ENCODE results near the gene CBFB. TPM values are rescaled to one million over a fixed set of nuclear protein-coding genes. Genes with fewer than 3 reads are reported as not detected.

The CBFB gene
- total RNA-seq, 4 donors from 2014 or later, result 42.4 to 76.3 (median 48.2) TPM

DNA sequence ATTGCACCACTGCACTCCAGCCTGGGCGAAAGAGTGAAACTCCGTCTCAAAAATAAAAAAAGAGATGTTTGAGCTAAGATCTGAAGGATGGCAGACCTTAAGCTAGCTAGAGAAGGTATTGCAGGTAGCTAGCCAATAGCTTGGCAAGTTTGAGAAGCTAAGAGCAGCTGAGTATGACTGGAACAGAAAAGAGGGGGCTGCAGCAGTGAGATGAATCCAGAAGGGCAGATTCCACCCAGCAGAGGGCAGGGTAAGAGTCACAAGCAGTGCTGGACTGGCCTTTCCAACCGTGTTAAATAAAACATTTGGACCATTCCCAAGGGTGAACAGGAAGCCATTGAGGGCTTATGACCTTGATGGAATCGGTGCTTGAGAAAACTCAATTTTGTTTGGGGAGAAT lies 75.1 kb downstream of the CBFB start:
- no peak for DNase-seq (ENCODE audit: low spot score in 2 of 2)
- WGBS, 2 donors, result 56 to 62% methylated on average over 4 of the region's 4 CpGs
- TF ChIP-seq, protein P1, sequence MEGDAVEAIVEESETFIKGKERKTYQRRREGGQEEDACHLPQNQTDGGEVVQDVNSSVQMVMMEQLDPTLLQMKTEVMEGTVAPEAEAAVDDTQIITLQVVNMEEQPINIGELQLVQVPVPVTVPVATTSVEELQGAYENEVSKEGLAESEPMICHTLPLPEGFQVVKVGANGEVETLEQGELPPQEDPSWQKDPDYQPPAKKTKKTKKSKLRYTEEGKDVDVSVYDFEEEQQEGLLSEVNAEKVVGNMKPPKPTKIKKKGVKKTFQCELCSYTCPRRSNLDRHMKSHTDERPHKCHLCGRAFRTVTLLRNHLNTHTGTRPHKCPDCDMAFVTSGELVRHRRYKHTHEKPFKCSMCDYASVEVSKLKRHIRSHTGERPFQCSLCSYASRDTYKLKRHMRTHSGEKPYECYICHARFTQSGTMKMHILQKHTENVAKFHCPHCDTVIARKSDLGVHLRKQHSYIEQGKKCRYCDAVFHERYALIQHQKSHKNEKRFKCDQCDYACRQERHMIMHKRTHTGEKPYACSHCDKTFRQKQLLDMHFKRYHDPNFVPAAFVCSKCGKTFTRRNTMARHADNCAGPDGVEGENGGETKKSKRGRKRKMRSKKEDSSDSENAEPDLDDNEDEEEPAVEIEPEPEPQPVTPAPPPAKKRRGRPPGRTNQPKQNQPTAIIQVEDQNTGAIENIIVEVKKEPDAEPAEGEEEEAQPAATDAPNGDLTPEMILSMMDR (IDR thresholded peaks at IDR 0.05), result no peak
- TF ChIP-seq POLR2A (IDR thresholded peaks at IDR 0.05), result no peak
- no peak overlapping the region for H3K4me3 ChIP-seq (ENCODE audit: low read depth, poor library complexity, severe bottlenecking)
- intact Hi-C loops (cut with DNase I; ENCODE audit: low total_unique reads), result no loop called here

DNA sequence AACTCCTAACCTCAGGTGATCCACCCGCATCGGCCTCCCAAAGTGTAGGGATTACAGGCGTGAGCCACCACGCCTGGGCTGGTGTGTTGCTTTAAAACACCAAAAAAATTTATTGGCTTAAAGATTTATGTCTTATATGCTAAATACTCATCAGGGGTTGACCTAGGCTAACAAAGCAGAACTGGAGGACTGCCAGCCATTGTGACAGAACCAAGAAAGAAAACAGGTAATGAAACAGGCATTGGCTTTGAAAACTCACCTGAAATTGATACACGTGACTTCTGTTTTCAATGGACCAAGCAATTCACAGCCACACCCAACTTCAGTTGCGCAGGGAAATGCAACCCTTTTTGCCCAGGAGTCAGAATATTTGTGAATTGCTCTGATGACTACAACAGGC lies 75.9 kb downstream of the CBFB start:
- WGBS, 2 donors, result 67 to 71% methylated on average over 6 of the region's 6 CpGs
- intact Hi-C loops (cut with DNase I; ENCODE audit: low total_unique reads), result no loop called here
- TF ChIP-seq, protein P1 (IDR thresholded peaks at IDR 0.05), result no peak
- TF ChIP-seq POLR2A (IDR thresholded peaks at IDR 0.05), result no peak
- DNase-seq (ENCODE audit: low spot score in 2 of 2), result no peak
- no peak overlapping the region for H3K4me3 ChIP-seq (ENCODE audit: low read depth, poor library complexity, severe bottlenecking)

DNA sequence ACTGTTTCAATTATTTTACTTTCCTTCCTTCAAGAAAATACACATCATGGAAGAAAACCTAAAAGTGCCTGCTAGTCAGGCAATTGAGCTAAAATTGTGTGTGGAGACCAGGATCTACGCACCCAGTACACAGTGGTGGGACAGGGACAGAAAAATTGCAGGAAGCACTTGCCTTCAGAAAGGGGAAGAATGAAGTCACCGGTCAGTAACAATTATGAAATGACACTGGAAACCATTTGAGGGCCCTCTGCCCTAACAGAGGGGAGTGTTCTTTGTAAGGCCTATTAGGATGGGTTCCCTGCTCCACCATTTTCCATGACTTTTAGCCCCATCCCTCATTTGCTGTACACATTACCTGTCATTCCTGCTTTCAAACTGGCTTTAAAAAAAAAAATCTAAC lies 76.3 kb downstream of the CBFB start:
- TF ChIP-seq, protein P1 (IDR thresholded peaks at IDR 0.05), result no peak
- no peak for TF ChIP-seq POLR2A (IDR thresholded peaks at IDR 0.05)
- no peak overlapping the region for H3K4me3 ChIP-seq (ENCODE audit: low read depth, poor library complexity, severe bottlenecking)
- intact Hi-C loops (cut with DNase I; ENCODE audit: low total_unique reads), result no loop called here
- DNase-seq (ENCODE audit: low spot score in 2 of 2), result no peak
- 74 to 80% methylated on average over 2 of the region's 2 CpGs for WGBS, 2 donors

DNA sequence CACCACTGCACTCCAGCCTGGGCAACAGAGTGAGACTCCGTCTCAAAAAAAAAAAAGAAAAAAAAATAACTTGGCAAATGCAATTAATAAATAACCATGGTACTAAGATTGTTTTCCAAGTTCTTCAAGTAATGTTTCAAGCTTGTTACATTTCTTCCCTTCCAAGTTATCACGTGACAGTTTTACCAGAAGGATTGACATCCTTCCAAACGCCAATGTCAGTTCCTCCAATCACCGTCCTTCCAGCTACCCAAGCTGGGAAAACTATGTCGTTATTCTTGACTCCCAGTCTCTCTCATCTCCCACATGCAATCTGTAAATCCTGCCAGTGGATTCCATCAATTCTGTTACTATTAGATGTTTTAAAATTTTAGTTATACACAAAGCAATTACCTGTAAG lies 76.9 kb downstream of the CBFB start:
- DNase-seq (ENCODE audit: low spot score in 2 of 2), result no peak
- TF ChIP-seq, protein P1 (IDR thresholded peaks at IDR 0.05), result no peak
- no peak for TF ChIP-seq POLR2A (IDR thresholded peaks at IDR 0.05)
- intact Hi-C loops (cut with DNase I; ENCODE audit: low total_unique reads), result no loop called here
- WGBS, 2 donors, result 20 to 29% methylated on average over 5 of the region's 5 CpGs
- no peak overlapping the region for H3K4me3 ChIP-seq (ENCODE audit: low read depth, poor library complexity, severe bottlenecking)

DNA sequence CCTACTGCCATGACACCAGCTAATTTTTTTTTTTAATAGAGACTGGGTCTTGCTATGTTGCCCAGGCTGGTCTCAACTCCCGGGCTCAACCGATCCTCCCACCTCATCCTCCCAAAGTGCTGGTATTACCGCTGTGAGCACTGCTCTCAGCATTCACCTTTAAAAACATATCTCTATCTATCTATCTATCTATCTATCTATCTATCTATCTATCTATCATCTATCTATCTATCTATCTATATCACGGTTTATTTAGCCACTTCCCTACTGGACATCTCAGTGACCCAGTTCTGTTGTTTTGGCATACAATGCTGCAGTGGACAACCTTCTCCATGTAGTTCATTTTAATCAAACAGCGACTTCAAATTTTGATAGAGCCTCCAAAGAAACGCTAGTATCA lies 79.5 kb downstream of the CBFB start:
- no peak for TF ChIP-seq POLR2A (IDR thresholded peaks at IDR 0.05)
- TF ChIP-seq, protein P1 (IDR thresholded peaks at IDR 0.05), result no peak
- DNase-seq (ENCODE audit: low spot score in 2 of 2), result no peak
- WGBS, 2 donors, result 95 to 97% methylated on average over 6 of the region's 6 CpGs
- H3K4me3 ChIP-seq (ENCODE audit: low read depth, poor library complexity, severe bottlenecking), result no peak overlapping the region
- intact Hi-C loops (cut with DNase I; ENCODE audit: low total_unique reads), result no loop called here

DNA sequence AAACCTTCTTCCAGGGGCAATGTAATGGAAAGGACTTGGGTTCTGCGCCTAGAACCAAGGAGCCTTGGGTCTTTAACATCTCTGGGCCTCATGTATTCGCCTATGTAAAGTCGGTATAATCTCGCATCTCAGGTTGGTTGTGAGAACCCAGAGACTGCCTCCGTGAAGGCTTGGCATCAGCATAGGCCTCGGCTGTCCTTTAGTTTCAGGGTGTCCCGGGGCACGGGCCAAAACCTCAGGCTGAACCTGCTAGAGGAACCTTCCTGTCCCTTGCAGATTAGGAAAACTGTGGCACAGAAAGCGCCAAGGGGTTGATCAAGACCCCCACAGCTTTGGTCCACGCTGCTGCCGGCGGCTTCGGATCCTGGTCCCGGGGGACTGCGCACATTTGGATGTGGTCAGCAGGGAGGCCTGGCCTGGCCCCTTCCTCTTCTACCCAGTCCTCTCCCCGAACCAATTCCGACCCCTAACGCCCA lies 80.0 kb downstream of the CBFB start:
- DNase-seq (ENCODE audit: low spot score in 2 of 2), result no peak
- no peak overlapping the region for H3K4me3 ChIP-seq (ENCODE audit: low read depth, poor library complexity, severe bottlenecking)
- intact Hi-C loops (cut with DNase I; ENCODE audit: low total_unique reads), result no loop called here
- WGBS, 2 donors, result 70 to 76% methylated on average over 11 to 18 of the region's 18 CpGs
- TF ChIP-seq POLR2A (IDR thresholded peaks at IDR 0.05), result no peak
- TF ChIP-seq, protein P1 (IDR thresholded peaks at IDR 0.05), result no peak

Data from lower leg skin (tissue), 4 donors.